ENCODE results near the gene WDR45B.

GRCh38 chr17:82665891-82666290 is 17.6 kb upstream of the WDR45B start:
- TF ChIP-seq CTCF (IDR thresholded peaks at IDR 0.05 in 8 of 11, conservative IDR thresholded peaks at IDR 0.05 in 3 of 11) (no peak), POLR2AphosphoS5 (IDR thresholded peaks at IDR 0.05) (no peak)

All from spleen (tissue), 7 donors.